ENCODE data around the gene CRKL.
"Not testable (repeated sequence)": the region's sequence is repeated elsewhere in the genome, so short reads cannot be mapped to it uniquely, and the experiment has no call there.

Gene CRKL

GRCh38 chr22:20963201-20964052 is 46.2 kb downstream of the CRKL start:
- H3K4me1 ChIP-seq (ENCODE audit: control insufficient read depth, insufficient read depth, low read length) = no peaks in the 10 kb centered on the region
- H3K36me3 ChIP-seq (ENCODE audit: control insufficient read depth, insufficient read depth, low read length) = no peaks in the 10 kb centered on the region
- H3K9ac ChIP-seq (ENCODE audit: low read length) = no peak overlapping the region
- no peaks in the 10 kb centered on the region for H3K27me3 ChIP-seq (ENCODE audit: control insufficient read depth, insufficient read depth, low read length)
- H3K27ac ChIP-seq (ENCODE audit: low read depth, low read length) = no peak overlapping the region
- no peak overlapping the region for H3K4me3 ChIP-seq (ENCODE audit: low read length)

- no peaks in the 10 kb centered on the region for H3K27me3 ChIP-seq (ENCODE audit: control insufficient read depth, insufficient read depth, low read length)
Measured at GRCh38 chr22:20964090-20964798, 47.0 kb downstream of the CRKL start.

GRCh38 chr22:20964799-20965103 is 47.5 kb downstream of the CRKL start:
- Histone ChIP-seq H3K9ac (ENCODE audit: low read length) (no peak overlapping the region), H3K27me3 (ENCODE audit: control insufficient read depth, insufficient read depth, low read length) (no peaks in the 10 kb centered on the region)

More at GRCh38 chr22:20964090-20964798, 47.0 kb downstream of the CRKL start:
- H3K36me3 ChIP-seq (ENCODE audit: control insufficient read depth, insufficient read depth, low read length) = no peaks in the 10 kb centered on the region
- no peak overlapping the region for H3K27ac ChIP-seq (ENCODE audit: low read depth, low read length)
- no peaks in the 10 kb centered on the region for H3K4me1 ChIP-seq (ENCODE audit: control insufficient read depth, insufficient read depth, low read length)
- no peak overlapping the region for H3K9ac ChIP-seq (ENCODE audit: low read length)
- H3K4me3 ChIP-seq (ENCODE audit: low read length) = peak overlapping the region; percentile 30

GRCh38 chr22:20965104-20965887 is 48.1 kb downstream of the CRKL start:
- Histone ChIP-seq H3K4me1 (ENCODE audit: control insufficient read depth, insufficient read depth, low read length) (no peaks in the 10 kb centered on the region), H3K9ac (ENCODE audit: low read length) (no peak overlapping the region), H3K27me3 (ENCODE audit: control insufficient read depth, insufficient read depth, low read length) (no peaks in the 10 kb centered on the region), H3K36me3 (ENCODE audit: control insufficient read depth, insufficient read depth, low read length) (no peaks in the 10 kb centered on the region), H3K4me3 (ENCODE audit: low read length) (peak overlapping the region; percentile 59), H3K27ac (ENCODE audit: low read depth, low read length) (no peak overlapping the region)

More at GRCh38 chr22:20964799-20965103, 47.5 kb downstream of the CRKL start:
- Histone ChIP-seq H3K27ac (ENCODE audit: low read depth, low read length) (no peak overlapping the region), H3K4me1 (ENCODE audit: control insufficient read depth, insufficient read depth, low read length) (no peaks in the 10 kb centered on the region), H3K36me3 (ENCODE audit: control insufficient read depth, insufficient read depth, low read length) (no peaks in the 10 kb centered on the region), H3K4me3 (ENCODE audit: low read length) (peak overlapping the region; percentile 30)

- H3K4me3 ChIP-seq (ENCODE audit: low read length) = peak overlapping the region; percentile 59
- no peaks in the 10 kb centered on the region for H3K4me1 ChIP-seq (ENCODE audit: control insufficient read depth, insufficient read depth, low read length)
- no peaks in the 10 kb centered on the region for H3K27me3 ChIP-seq (ENCODE audit: control insufficient read depth, insufficient read depth, low read length)
- no peak overlapping the region for H3K27ac ChIP-seq (ENCODE audit: low read depth, low read length)
- H3K36me3 ChIP-seq (ENCODE audit: control insufficient read depth, insufficient read depth, low read length) = no peaks in the 10 kb centered on the region
- peak overlapping the region; percentile 52 for H3K9ac ChIP-seq (ENCODE audit: low read length)
Measured at GRCh38 chr22:20965888-20966855, 49.0 kb downstream of the CRKL start.

- H3K9ac ChIP-seq (ENCODE audit: low read length) = peak within 1 kb of the TSS; percentile 52
- H3K36me3 ChIP-seq (ENCODE audit: control insufficient read depth, insufficient read depth, low read length) = no peaks in the 10 kb centered on the region
- H3K4me3 ChIP-seq (ENCODE audit: low read length) = peak within 1 kb of the TSS; percentile 59
- no peaks in the 10 kb centered on the region for H3K27me3 ChIP-seq (ENCODE audit: control insufficient read depth, insufficient read depth, low read length)
- no peak within 1 kb of the TSS for H3K27ac ChIP-seq (ENCODE audit: low read depth, low read length)
- no peaks in the 10 kb centered on the region for H3K4me1 ChIP-seq (ENCODE audit: control insufficient read depth, insufficient read depth, low read length)
Measured at GRCh38 chr22:20966883-20967696, 49.9 kb downstream of the CRKL start, which contains the start of gene AIFM3. Gene AIFM3, plus strand, starts transcription at chr22:20967255. Its CDS starts 690 bp downstream, at chr22:20967945.

GRCh38 chr22:20967697-20968211 is 50.5 kb downstream of the CRKL start:
- H3K36me3 ChIP-seq (ENCODE audit: control insufficient read depth, insufficient read depth, low read length) = no peaks in the 10 kb centered on the region
- no peak overlapping the region for H3K4me3 ChIP-seq (ENCODE audit: low read length)
- no peak overlapping the region for H3K27ac ChIP-seq (ENCODE audit: low read depth, low read length)
- no peaks in the 10 kb centered on the region for H3K4me1 ChIP-seq (ENCODE audit: control insufficient read depth, insufficient read depth, low read length)
- H3K9ac ChIP-seq (ENCODE audit: low read length) = no peak overlapping the region
- no peaks in the 10 kb centered on the region for H3K27me3 ChIP-seq (ENCODE audit: control insufficient read depth, insufficient read depth, low read length)

- H3K9ac ChIP-seq (ENCODE audit: low read length) = no peak overlapping the region
- no peaks in the 10 kb centered on the region for H3K27me3 ChIP-seq (ENCODE audit: control insufficient read depth, insufficient read depth, low read length)
- H3K4me3 ChIP-seq (ENCODE audit: low read length) = no peak overlapping the region
- H3K4me1 ChIP-seq (ENCODE audit: control insufficient read depth, insufficient read depth, low read length) = no peaks in the 10 kb centered on the region
- H3K36me3 ChIP-seq (ENCODE audit: control insufficient read depth, insufficient read depth, low read length) = no peaks in the 10 kb centered on the region
- no peak overlapping the region for H3K27ac ChIP-seq (ENCODE audit: low read depth, low read length)
Measured at GRCh38 chr22:20968281-20968977, 51.2 kb downstream of the CRKL start.

GRCh38 chr22:20970939-20971657 is 53.9 kb downstream of the CRKL start:
- Histone ChIP-seq H3K4me3 (ENCODE audit: low read length) (no peak overlapping the region), H3K36me3 (ENCODE audit: control insufficient read depth, insufficient read depth, low read length) (no peaks in the 10 kb centered on the region), H3K27me3 (ENCODE audit: control insufficient read depth, insufficient read depth, low read length) (no peaks in the 10 kb centered on the region), H3K4me1 (ENCODE audit: control insufficient read depth, insufficient read depth, low read length) (no peaks in the 10 kb centered on the region), H3K9ac (ENCODE audit: low read length) (no peak overlapping the region), H3K27ac (ENCODE audit: low read depth, low read length) (no peak overlapping the region)

- not testable (repeated sequence) for H3K36me3 ChIP-seq (ENCODE audit: control insufficient read depth, insufficient read depth, low read length); H3K4me3 ChIP-seq (ENCODE audit: low read length); H3K9ac ChIP-seq (ENCODE audit: low read length); H3K4me1 ChIP-seq (ENCODE audit: control insufficient read depth, insufficient read depth, low read length); H3K27me3 ChIP-seq (ENCODE audit: control insufficient read depth, insufficient read depth, low read length); H3K27ac ChIP-seq (ENCODE audit: low read depth, low read length)
Measured at GRCh38 chr22:20972014-20972694, 54.9 kb downstream of the CRKL start.

Data from rectal smooth muscle tissue (tissue), 1 donor.